Measurements from ENCODE around the gene MYOF. TPM values are rescaled to one million over a fixed set of nuclear protein-coding genes. Genes with fewer than 3 reads are reported as not detected.

MYOF gene
- total and polyA plus RNA-seq, 2 of the 8 experiments (the other 6 are each of a cell fraction or from before 2014, with no cell fraction given): 0.98 to 2.3 TPM

DNA sequence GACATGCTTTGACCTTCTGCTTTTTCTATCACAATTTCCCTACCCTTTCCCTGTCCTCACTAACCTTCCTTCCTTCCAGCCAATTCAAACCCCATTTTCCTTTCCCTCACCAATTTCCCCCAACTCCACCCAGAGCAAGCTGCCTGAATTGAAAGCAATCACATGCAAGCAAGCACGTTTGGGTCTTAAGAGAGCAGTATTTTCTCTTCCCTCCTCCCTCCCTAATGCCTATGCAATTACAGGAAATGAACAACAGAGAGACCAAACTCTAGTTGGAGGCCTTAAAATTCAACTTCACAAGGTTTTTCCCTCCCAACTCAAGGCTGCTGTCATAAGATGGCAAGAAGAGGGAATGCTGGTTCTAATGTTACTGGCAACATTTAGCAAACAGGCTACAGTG is 117.2 kb downstream of the MYOF start (continued):
- TF ChIP-seq KDM4A (IDR thresholded peaks at IDR 0.05; ENCODE audit: low read depth, low read length, severe bottlenecking): no peak
- no peak for TF ChIP-seq FOSL1 (IDR thresholded peaks at IDR 0.05; ENCODE audit: insufficient read depth, low read depth, low read length)
- no peak for TF ChIP-seq CTBP2 (IDR thresholded peaks at IDR 0.05; ENCODE audit: borderline replicate concordance, insufficient read depth, insufficient read length, low read length)
